Measurements from ENCODE around the gene TNPO1. TPM values are rescaled to one million over a fixed set of nuclear protein-coding genes. Genes with fewer than 3 reads are reported as not detected.

The TNPO1 gene
- total and polyA plus RNA-seq, 12 donors: 5.3 to 78.0 (median 67.5) TPM

GRCh38 chr5:72943307-72943706, 126.8 kb downstream of the TNPO1 start:
- H3K36me3 ChIP-seq: no peaks in the 10 kb centered on the region
- H3K27me3 ChIP-seq: no peaks in the 10 kb centered on the region
- H3K27ac ChIP-seq: no peak overlapping the region
- ATAC-seq (no peak), DNase-seq (no peak)
- no peaks in the 10 kb centered on the region for H3K9me3 ChIP-seq
- intact Hi-C loops (cut with DNase I): no loop called here
- no peak overlapping the region for H3K4me3 ChIP-seq
- TF ChIP-seq CTCF (IDR thresholded peaks at IDR 0.05): no peak
- peaks cover 0 to 23% (median 8%) of the 10 kb centered on the region in 9 donors for H3K4me1 ChIP-seq

- Histone ChIP-seq H3K36me3 (no peaks in the 10 kb centered on the region), H3K4me3 (no peak overlapping the region), H3K9me3 (no peaks in the 10 kb centered on the region), H3K27me3 (no peaks in the 10 kb centered on the region), H3K27ac (no peak overlapping the region), H3K4me1 (peaks cover 0 to 17% (median 0%) of the 10 kb centered on the region in 9 donors)
- no peak for DNase-seq
- ATAC-seq: no peak
- intact Hi-C loops (cut with DNase I): no loop called here
- TF ChIP-seq CTCF (IDR thresholded peaks at IDR 0.05): no peak
Measured at GRCh38 chr5:72947498-72947897, 131.0 kb downstream of the TNPO1 start.

- Histone ChIP-seq H3K27ac (no peak overlapping the region), H3K27me3 (no peaks in the 10 kb centered on the region), H3K36me3 (no peaks in the 10 kb centered on the region), H3K9me3 (no peaks in the 10 kb centered on the region), H3K4me3 (no peak overlapping the region), H3K4me1 (peaks cover 0 to 28% (median 2%) of the 10 kb centered on the region in 9 donors)
- no peak for DNase-seq
- intact Hi-C loops (cut with DNase I): no loop called here
- TF ChIP-seq CTCF (IDR thresholded peaks at IDR 0.05): no peak
- ATAC-seq: no peak
Measured at GRCh38 chr5:72949481-72949880, 133.0 kb downstream of the TNPO1 start.

- no peak overlapping the region for H3K4me3 ChIP-seq
- no peaks in the 10 kb centered on the region for H3K27me3 ChIP-seq
- no peak for TF ChIP-seq CTCF (IDR thresholded peaks at IDR 0.05)
- intact Hi-C loops (cut with DNase I): no loop called here
- H3K9me3 ChIP-seq: no peaks in the 10 kb centered on the region
- DNase-seq: no peak
- WGBS, 2 donors: 95% methylated on average over 7 of the region's 7 CpGs
- H3K36me3 ChIP-seq: no peaks in the 10 kb centered on the region
- peaks cover 0 to 38% (median 10%) of the 10 kb centered on the region in 9 donors for H3K4me1 ChIP-seq
- ATAC-seq: no peak
- peak overlapping the region in 1 of 10 donors; percentile 85 for H3K27ac ChIP-seq
Measured at GRCh38 chr5:72951671-72952468, 135.4 kb downstream of the TNPO1 start.

All from heart right ventricle (tissue), 16 donors.